H9 (cell line): ENCODE measurements around the gene MRGPRD. TPM values are rescaled to one million over a fixed set of nuclear protein-coding genes. Genes with fewer than 3 reads are reported as not detected.

Source experiments
- DNase-seq: peaks from one replicate; pipeline ENCODE4 v3.0.0-alpha.2; 2017
- H2AFZ ChIP-seq: one replicate; pipeline ENCODE4 v1.6.1; 2013; ENCODE audit warnings: mild to moderate bottlenecking, low read length, control low read depth, moderate library complexity
- H2AK5ac ChIP-seq: 2 replicates; pipeline ENCODE4 v1.6.1; 2013; ENCODE audit warnings: low read length, control low read depth, mixed read lengths; ENCODE audit not compliant: insufficient read length
- H2BK120ac ChIP-seq: one replicate; pipeline ENCODE4 v1.6.1; 2013; ENCODE audit warnings: low read depth, mild to moderate bottlenecking, low read length, control low read depth, inconsistent platforms; ENCODE audit not compliant: poor library complexity, severe bottlenecking
- H2BK12ac ChIP-seq: 2 replicates; pipeline ENCODE4 v1.6.1; 2013; ENCODE audit warnings: low read length, control low read depth, mixed read lengths, low read depth; ENCODE audit not compliant: insufficient read length
- H2BK15ac ChIP-seq: 2 replicates; pipeline ENCODE4 v1.6.1; 2013; ENCODE audit warnings: low read depth, low read length, control low read depth
- H2BK20ac ChIP-seq: one replicate; pipeline ENCODE4 v1.6.1; 2013; ENCODE audit warnings: low read depth, mild to moderate bottlenecking, low read length, control low read depth, inconsistent platforms; ENCODE audit not compliant: poor library complexity, severe bottlenecking
- H2BK5ac ChIP-seq: 2 replicates; pipeline ENCODE4 v1.6.1; 2013; ENCODE audit warnings: low read length, control low read depth, mixed read lengths; ENCODE audit not compliant: insufficient read length
- H3K14ac ChIP-seq: 2 replicates; pipeline ENCODE4 v1.6.1; 2013; ENCODE audit warnings: low read length, control low read depth; ENCODE audit not compliant: insufficient read depth
- H3K18ac ChIP-seq: 2 replicates; pipeline ENCODE4 v1.6.1; 2013; ENCODE audit warnings: low read depth, mild to moderate bottlenecking, mixed read lengths, low read length, control low read depth; ENCODE audit not compliant: insufficient read length
- H3K23ac ChIP-seq: 2 replicates; pipeline ENCODE4 v1.6.1; 2013; ENCODE audit warnings: low read length, control low read depth, mixed read lengths, low read depth; ENCODE audit not compliant: insufficient read length
- H3K23me2 ChIP-seq: 2 replicates; pipeline ENCODE4 v1.6.1; 2013; ENCODE audit warnings: low read depth, mild to moderate bottlenecking, mixed read lengths, low read length, control low read depth; ENCODE audit not compliant: insufficient read length, poor library complexity, severe bottlenecking
- H3K27ac ChIP-seq: 2 replicates; pipeline ENCODE4 v1.5.1; 2013; ENCODE audit warnings: low read length, control low read depth, mixed read lengths, low read depth; ENCODE audit not compliant: insufficient read length
- H3K27me3 ChIP-seq: 2 replicates; pipeline ENCODE4 v1.6.1; 2013; ENCODE audit warnings: low read length, control low read depth, inconsistent platforms; ENCODE audit not compliant: insufficient read depth
- H3K4ac ChIP-seq: 2 replicates; pipeline ENCODE4 v1.6.1; 2013; ENCODE audit warnings: low read depth, mild to moderate bottlenecking, control low read depth, inconsistent platforms, low read length, moderate library complexity
- H3K4me1 ChIP-seq: 2 replicates; pipeline ENCODE4 v1.6.1; 2013; ENCODE audit warnings: low read length, control low read depth, inconsistent platforms; ENCODE audit not compliant: insufficient read depth
- H3K4me2 ChIP-seq: 2 replicates; pipeline ENCODE4 v1.6.1; 2013; ENCODE audit warnings: low read length, control low read depth, mixed read lengths; ENCODE audit not compliant: insufficient read length, insufficient read depth
- H3K56ac ChIP-seq: 2 replicates; pipeline ENCODE4 v1.6.1; 2013; ENCODE audit warnings: low read depth, mild to moderate bottlenecking, mixed read lengths, low read length, control low read depth; ENCODE audit not compliant: insufficient read length
- H3K79me1 ChIP-seq: 2 replicates; pipeline ENCODE4 v1.6.1; 2013; ENCODE audit warnings: low read depth, mild to moderate bottlenecking, moderate library complexity, low read length, control low read depth, inconsistent platforms; ENCODE audit not compliant: insufficient read depth, poor library complexity, severe bottlenecking
- H3K79me2 ChIP-seq: 2 replicates; pipeline ENCODE4 v1.6.1; 2013; ENCODE audit warnings: low read length, control low read depth, inconsistent platforms; ENCODE audit not compliant: insufficient read depth
- H3K9ac ChIP-seq: 2 replicates; pipeline ENCODE4 v1.6.1; 2013; ENCODE audit warnings: low read length, control low read depth, mixed read lengths; ENCODE audit not compliant: insufficient read length; ENCODE audit errors: extremely low read depth
- H3K9me3 ChIP-seq: one replicate; pipeline ENCODE4 v1.6.1; 2013; ENCODE audit warnings: low read depth, low read length, inconsistent platforms; ENCODE audit not compliant: control insufficient read depth
- H3T11ph ChIP-seq: one replicate; pipeline ENCODE4 v1.6.1; 2013; ENCODE audit warnings: mild to moderate bottlenecking, low read length, control low read depth, inconsistent platforms
- H4K20me1 ChIP-seq: one replicate; pipeline ENCODE4 v1.6.1; 2013; ENCODE audit not compliant: control insufficient read depth, insufficient read length, insufficient read depth
- H4K5ac ChIP-seq: 2 replicates; pipeline ENCODE4 v1.6.1; 2013; ENCODE audit warnings: low read depth, mild to moderate bottlenecking, mixed read lengths, low read length, control low read depth; ENCODE audit not compliant: insufficient read length
- H4K8ac ChIP-seq: replicated peaks from 2 replicates; pipeline ENCODE4 v1.6.1; 2013; ENCODE audit warnings: low read length, control low read depth, mixed read lengths, low read depth; ENCODE audit not compliant: insufficient read length
- H4K91ac ChIP-seq: 2 replicates; pipeline ENCODE4 v1.6.1; 2013; ENCODE audit warnings: low read depth, mild to moderate bottlenecking, moderate library complexity, mixed read lengths, low read length, control low read depth; ENCODE audit not compliant: insufficient read length
- H3K27ac Mint-ChIP-seq, 3 experiments: 2 replicates in 2 of 3; 3 replicates in 1 of 3; pipeline ENCODE4 v1.8.0; 2020 to 2021; ENCODE audit warnings: mixed read lengths in 3 of 3, mild to moderate bottlenecking in 1 of 3, moderate library complexity in 1 of 3
- H3K27me3 Mint-ChIP-seq: 2 replicates; pipeline ENCODE4 v1.8.0; 2021; ENCODE audit warnings: low read depth, mild to moderate bottlenecking, moderate library complexity, mixed read lengths
- H3K36me3 Mint-ChIP-seq, 3 experiments: 2 replicates in 2 of 3; 3 replicates in 1 of 3; pipeline ENCODE4 v1.8.0; 2020 to 2021; ENCODE audit warnings: low read depth in 3 of 3, mixed read lengths in 3 of 3; ENCODE audit not compliant: insufficient read depth in 1 of 3
- H3K4me1 Mint-ChIP-seq, 2 experiments: 2 replicates each; pipeline ENCODE4 v1.8.0; 2020; ENCODE audit warnings: mixed read lengths in 2 of 2
- H3K4me3 Mint-ChIP-seq, 2 experiments: 2 replicates in 1 of 2; 3 replicates in 1 of 2; pipeline ENCODE4 v1.8.0; 2020 to 2021; ENCODE audit warnings: mild to moderate bottlenecking in 2 of 2, mixed read lengths in 2 of 2, moderate library complexity in 1 of 2
- H3K9me3 Mint-ChIP-seq, 2 experiments: 2 replicates in 1 of 2; 3 replicates in 1 of 2; pipeline ENCODE4 v1.8.0; 2020; ENCODE audit warnings: mild to moderate bottlenecking in 2 of 2, mixed read lengths in 2 of 2, moderate library complexity in 1 of 2
- whole genome bisulfite sequencing: extraction: QIAGEN DNeasy Blood & Tissue Kit; methylation state at CpG from one replicate; pipeline ENCODE4 v1.1.7; 2013; ENCODE audit warnings: missing lambda C conversion rate, low lambda C conversion rate, mixed read lengths; ENCODE audit not compliant: insufficient read length; ENCODE audit errors: extremely low coverage; 5-methylcytosine and 5-hydroxymethylcytosine counted together
- total RNA-seq: library from RNA; stranded (reverse); gene quantifications from 2 replicates; pipeline ENCODE4 v1.2.1, GENCODE V29; 2021
- TF ChIP-seq, protein P1 (sequence below): fragments of 200-600 bp; sonication (generic); conservative IDR thresholded peaks from 3 replicates; pipeline ENCODE4 v1.8.0; 2021; ENCODE audit warnings: antibody characterized with exemption, mild to moderate bottlenecking

Gene MRGPRD
- total RNA-seq, 1 experiment from 2014 or later, result not detected

- Histone ChIP-seq H3K23me2 (peaks cover 2% of the 10 kb centered on the region), H3K79me2 (no peaks in the 10 kb centered on the region), H3K9ac (no peak overlapping the region), H3K4me2 (no peak overlapping the region), H4K8ac (no peak overlapping the region), H2BK15ac (no peak overlapping the region), H2BK12ac (no peak overlapping the region), H4K20me1 (no peaks in the 10 kb centered on the region), H2BK20ac (no peak overlapping the region), H3K18ac (no peak overlapping the region), H3K56ac (no peak overlapping the region), H4K91ac (no peak overlapping the region), H3K27ac (no peak overlapping the region), H3K4me1 (no peaks in the 10 kb centered on the region), H3T11ph (no peak overlapping the region), H2BK120ac (no peak overlapping the region), H2BK5ac (no peak overlapping the region), H2AFZ (no peak overlapping the region), H3K14ac (no peak overlapping the region; the same call in 1 of the 2 replicates), H3K23ac (no peak overlapping the region), H4K5ac (no peak overlapping the region), H3K4ac (no peak overlapping the region), H2AK5ac (no peak overlapping the region), H3K9me3 (no peaks in the 10 kb centered on the region), H3K27me3 (no peaks in the 10 kb centered on the region), H3K79me1 (no peaks in the 10 kb centered on the region)
- no CpG with 5 or more reads among the region's 3 CpGs for whole genome bisulfite sequencing
- Mint-ChIP-seq H3K4me1 (peaks cover 2 to 4% of the 10 kb centered on the region in 2 experiments; a peak in 2 of 4 replicates), H3K27ac (no peak overlapping the region), H3K4me3 (no peak overlapping the region), H3K36me3 (no peaks in the 10 kb centered on the region), H3K9me3 (no peaks in the 10 kb centered on the region; a peak in 1 of 5 replicates), H3K27me3 (no peaks in the 10 kb centered on the region; the same call in 1 of the 2 replicates)
- peak; percentile 43 for DNase-seq
- TF ChIP-seq, protein P1, sequence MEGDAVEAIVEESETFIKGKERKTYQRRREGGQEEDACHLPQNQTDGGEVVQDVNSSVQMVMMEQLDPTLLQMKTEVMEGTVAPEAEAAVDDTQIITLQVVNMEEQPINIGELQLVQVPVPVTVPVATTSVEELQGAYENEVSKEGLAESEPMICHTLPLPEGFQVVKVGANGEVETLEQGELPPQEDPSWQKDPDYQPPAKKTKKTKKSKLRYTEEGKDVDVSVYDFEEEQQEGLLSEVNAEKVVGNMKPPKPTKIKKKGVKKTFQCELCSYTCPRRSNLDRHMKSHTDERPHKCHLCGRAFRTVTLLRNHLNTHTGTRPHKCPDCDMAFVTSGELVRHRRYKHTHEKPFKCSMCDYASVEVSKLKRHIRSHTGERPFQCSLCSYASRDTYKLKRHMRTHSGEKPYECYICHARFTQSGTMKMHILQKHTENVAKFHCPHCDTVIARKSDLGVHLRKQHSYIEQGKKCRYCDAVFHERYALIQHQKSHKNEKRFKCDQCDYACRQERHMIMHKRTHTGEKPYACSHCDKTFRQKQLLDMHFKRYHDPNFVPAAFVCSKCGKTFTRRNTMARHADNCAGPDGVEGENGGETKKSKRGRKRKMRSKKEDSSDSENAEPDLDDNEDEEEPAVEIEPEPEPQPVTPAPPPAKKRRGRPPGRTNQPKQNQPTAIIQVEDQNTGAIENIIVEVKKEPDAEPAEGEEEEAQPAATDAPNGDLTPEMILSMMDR, result no peak
These were observed 17.0 kb downstream of the MRGPRD start for GRCh38 chr11:68963779-68964178.
